ENCODE results near the gene CHKA. TPM values are rescaled to one million over a fixed set of nuclear protein-coding genes. Genes with fewer than 3 reads are reported as not detected.
A peak's percentile ranks its signal among the peaks of the same experiment; 100 is the strongest.

The CHKA gene
- total RNA-seq, 2 donors from 2014 or later, result 50.1 to 83.7 TPM

- Histone ChIP-seq H3K27me3 (no peaks in the 10 kb centered on the region), H3K9me3 (no peaks in the 10 kb centered on the region), H3K36me3 (no peaks in the 10 kb centered on the region), H3K27ac (no peak overlapping the region), H3K9ac (ENCODE audit: low read depth in 2 of 2, low read length in 2 of 2) (peak overlapping the region in 1 of 2 donors; percentile 58), H3K4me1 (peaks cover 6% of the 10 kb centered on the region), H3K4me3 (no peak overlapping the region)
- intact Hi-C loops (cut with DNase I), result no loop called here
- TF ChIP-seq CTCF (IDR thresholded peaks at IDR 0.05), result no peak
- peak; percentile 87 for DNase-seq
Observed at GRCh38 chr11:68008381-68009337, 112.5 kb downstream of the CHKA start.

- TF ChIP-seq CTCF (IDR thresholded peaks at IDR 0.05), result no peak
- no peak overlapping the region for H3K27ac ChIP-seq
- no peak overlapping the region for H3K9ac ChIP-seq (ENCODE audit: low read depth in 2 of 2, low read length in 2 of 2)
- no peak overlapping the region for H3K4me3 ChIP-seq
- no peaks in the 10 kb centered on the region for H3K9me3 ChIP-seq
- H3K36me3 ChIP-seq, result no peaks in the 10 kb centered on the region
- H3K4me1 ChIP-seq, result peaks cover 6% of the 10 kb centered on the region
- no peaks in the 10 kb centered on the region for H3K27me3 ChIP-seq
- intact Hi-C loops (cut with DNase I), result no loop called here
- no peak for DNase-seq
Observed at GRCh38 chr11:68007498-68008380, 113.4 kb downstream of the CHKA start.

DNA sequence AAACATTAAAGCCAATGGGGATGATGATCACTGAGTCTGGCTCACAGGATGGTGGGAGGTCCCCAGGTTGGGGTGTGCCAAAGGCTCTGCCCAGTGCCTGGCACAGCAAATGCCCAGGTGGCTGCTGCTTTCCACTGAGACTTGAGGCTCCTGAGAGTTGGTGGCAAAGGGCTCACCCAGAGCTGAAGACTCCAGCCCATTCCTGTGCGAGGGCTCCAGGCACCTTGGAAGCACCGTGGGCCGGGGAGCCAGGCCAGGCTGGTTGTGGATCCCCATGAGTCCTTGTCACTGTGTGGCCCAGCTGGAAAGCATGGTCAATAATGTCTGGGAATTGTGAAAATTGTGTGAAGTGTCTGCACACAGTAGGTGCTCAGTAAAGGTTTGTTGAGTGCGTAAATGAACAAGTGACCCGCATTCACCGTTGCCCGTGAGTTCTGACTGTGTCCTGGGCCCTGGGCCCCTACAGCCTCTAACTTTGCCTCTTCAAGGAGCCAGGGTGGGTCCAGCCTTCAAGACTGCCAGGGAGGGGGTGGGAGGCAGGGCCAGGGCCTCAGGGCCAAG, 114.5 kb downstream of the CHKA start:
- peaks cover 6% of the 10 kb centered on the region for H3K4me1 ChIP-seq
- intact Hi-C loops (cut with DNase I), result no loop called here
- DNase-seq, result no peak

GRCh38 chr11:68004551-68005335, 116.4 kb downstream of the CHKA start:
- no peaks in the 10 kb centered on the region for H3K36me3 ChIP-seq
- H3K4me1 ChIP-seq, result peaks cover 6% of the 10 kb centered on the region
- H3K4me3 ChIP-seq, result no peak overlapping the region
- intact Hi-C loops (cut with DNase I), result no loop called here
- H3K27ac ChIP-seq, result no peak overlapping the region
- TF ChIP-seq CTCF (IDR thresholded peaks at IDR 0.05), result no peak
- no peak for DNase-seq
- no peaks in the 10 kb centered on the region for H3K9me3 ChIP-seq
- H3K27me3 ChIP-seq, result no peaks in the 10 kb centered on the region
- peak overlapping the region in 1 of 2 donors; percentile 40 for H3K9ac ChIP-seq (ENCODE audit: low read depth in 2 of 2, low read length in 2 of 2)

More for the DNA sequence above, 114.5 kb downstream of the CHKA start:
- Histone ChIP-seq H3K9me3 (no peaks in the 10 kb centered on the region), H3K27ac (no peak overlapping the region), H3K4me3 (no peak overlapping the region), H3K27me3 (no peaks in the 10 kb centered on the region), H3K36me3 (no peaks in the 10 kb centered on the region), H3K9ac (ENCODE audit: low read depth in 2 of 2, low read length in 2 of 2) (no peak overlapping the region)
- TF ChIP-seq CTCF (IDR thresholded peaks at IDR 0.05), result no peak
